Measurements from ENCODE around the gene SURF1. TPM values are rescaled to one million over a fixed set of nuclear protein-coding genes. Genes with fewer than 3 reads are reported as not detected.

Gene SURF1
- total and polyA plus RNA-seq, 12 donors, result 50.9 to 111 (median 72.8) TPM

DNA sequence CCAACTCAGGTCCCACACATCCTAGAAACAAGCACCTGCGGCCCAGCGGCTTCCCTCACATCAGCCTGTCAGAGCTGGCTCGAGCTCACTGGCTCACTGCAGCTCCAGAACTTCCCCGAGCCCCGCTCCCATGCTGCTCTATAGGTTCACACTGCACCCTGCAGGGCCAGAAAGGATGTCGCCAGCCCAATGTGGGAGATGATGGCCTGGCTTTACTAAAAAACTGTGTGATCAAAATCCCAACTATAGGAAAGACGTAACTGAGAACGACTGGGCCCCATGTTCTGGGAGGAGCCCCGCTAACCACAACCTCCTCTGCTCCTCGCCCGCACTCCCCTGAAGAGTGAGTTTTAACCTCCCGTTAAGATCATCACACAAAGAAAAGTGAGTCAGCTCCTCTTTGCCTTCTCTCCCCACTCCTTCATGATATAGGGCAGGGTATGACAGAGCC lies 15.0 kb upstream of the SURF1 start:
- peaks cover 23 to 79% of the 10 kb centered on the region in 2 donors for H3K4me1 ChIP-seq (replicated peaks in 1 of 2)
- H3K36me3 ChIP-seq (replicated peaks in 1 of 2), result peaks cover 0 to 30% of the 10 kb centered on the region in 2 donors
- no peak for DNase-seq
- no peaks in the 10 kb centered on the region for H3K9me3 ChIP-seq (replicated peaks in 1 of 3)
- H3K4me3 ChIP-seq, result no peak overlapping the region
- 54 to 73% (median 66%) methylated on average over 7 to 12 of the region's 12 CpGs for WGBS, 4 donors
- TF ChIP-seq, protein P1, sequence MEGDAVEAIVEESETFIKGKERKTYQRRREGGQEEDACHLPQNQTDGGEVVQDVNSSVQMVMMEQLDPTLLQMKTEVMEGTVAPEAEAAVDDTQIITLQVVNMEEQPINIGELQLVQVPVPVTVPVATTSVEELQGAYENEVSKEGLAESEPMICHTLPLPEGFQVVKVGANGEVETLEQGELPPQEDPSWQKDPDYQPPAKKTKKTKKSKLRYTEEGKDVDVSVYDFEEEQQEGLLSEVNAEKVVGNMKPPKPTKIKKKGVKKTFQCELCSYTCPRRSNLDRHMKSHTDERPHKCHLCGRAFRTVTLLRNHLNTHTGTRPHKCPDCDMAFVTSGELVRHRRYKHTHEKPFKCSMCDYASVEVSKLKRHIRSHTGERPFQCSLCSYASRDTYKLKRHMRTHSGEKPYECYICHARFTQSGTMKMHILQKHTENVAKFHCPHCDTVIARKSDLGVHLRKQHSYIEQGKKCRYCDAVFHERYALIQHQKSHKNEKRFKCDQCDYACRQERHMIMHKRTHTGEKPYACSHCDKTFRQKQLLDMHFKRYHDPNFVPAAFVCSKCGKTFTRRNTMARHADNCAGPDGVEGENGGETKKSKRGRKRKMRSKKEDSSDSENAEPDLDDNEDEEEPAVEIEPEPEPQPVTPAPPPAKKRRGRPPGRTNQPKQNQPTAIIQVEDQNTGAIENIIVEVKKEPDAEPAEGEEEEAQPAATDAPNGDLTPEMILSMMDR (IDR thresholded peaks at IDR 0.05), result no peak
- TF ChIP-seq POLR2A (IDR thresholded peaks at IDR 0.05), result no peak
- H3K27me3 ChIP-seq, result no peaks in the 10 kb centered on the region
- intact Hi-C loops (cut with DNase I), result no loop called here
- peak overlapping the region in 2 of 5 donors; percentile 10 to 28 for H3K27ac ChIP-seq

DNA sequence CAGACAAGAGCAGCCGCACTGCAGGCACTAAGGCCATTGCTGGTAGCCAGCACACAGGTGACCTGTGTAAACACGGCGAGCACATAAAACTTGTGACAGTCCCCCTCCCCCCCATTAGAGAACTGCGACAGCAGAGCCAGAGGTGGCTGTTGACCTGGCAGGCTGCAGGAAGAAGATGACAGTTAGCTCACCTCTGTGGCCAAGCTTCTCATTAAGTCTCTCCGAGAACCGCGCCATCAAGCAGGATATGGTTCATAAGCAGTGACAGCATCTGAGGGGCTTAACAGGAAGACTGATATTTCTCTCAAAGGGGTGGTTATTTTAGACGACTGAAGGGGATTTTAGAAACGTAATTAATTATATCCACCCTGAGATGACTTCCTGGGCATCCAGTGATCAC lies 14.4 kb upstream of the SURF1 start:
- no peak overlapping the region for H3K4me3 ChIP-seq
- intact Hi-C loops (cut with DNase I), result no loop called here
- WGBS, 4 donors, result 74 to 79% (median 76%) methylated on average over 9 of the region's 9 CpGs

DNA sequence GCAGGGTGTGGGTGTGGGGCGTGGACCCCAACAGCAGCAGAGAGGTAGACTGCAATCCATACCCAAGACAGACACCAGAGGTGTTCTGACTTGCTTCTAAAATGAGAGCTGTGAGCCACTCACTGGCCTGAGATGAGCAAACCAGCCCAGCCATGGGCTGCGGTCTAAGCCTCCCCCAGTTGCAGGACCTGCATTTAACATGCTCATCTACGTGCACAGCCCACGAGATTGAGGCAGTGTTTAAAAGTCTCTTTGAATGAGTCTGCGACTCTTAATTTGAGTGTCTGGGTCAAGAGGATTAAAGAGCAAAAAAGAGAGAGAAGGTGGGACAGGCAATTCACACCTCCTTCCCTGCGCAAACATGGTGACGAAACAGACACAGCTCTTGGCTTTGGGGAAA lies 13.6 kb upstream of the SURF1 start:
- TF ChIP-seq, protein P1 (IDR thresholded peaks at IDR 0.05), result no peak
- TF ChIP-seq POLR2A (IDR thresholded peaks at IDR 0.05), result no peak
- Histone ChIP-seq H3K4me1 (replicated peaks in 1 of 2) (peaks cover 23 to 79% of the 10 kb centered on the region in 2 donors), H3K27ac (peak overlapping the region in 1 of 5 donors; percentile 63), H3K9me3 (replicated peaks in 1 of 3) (no peaks in the 10 kb centered on the region), H3K27me3 (no peaks in the 10 kb centered on the region), H3K36me3 (replicated peaks in 1 of 2) (peaks cover 0 to 44% of the 10 kb centered on the region in 2 donors), H3K4me3 (no peak overlapping the region)
- no peak for DNase-seq
- 85 to 91% (median 88%) methylated on average over 6 to 7 of the region's 7 CpGs for WGBS, 4 donors
- intact Hi-C loops (cut with DNase I), result no loop called here

More for the DNA sequence above, 14.4 kb upstream of the SURF1 start:
- Histone ChIP-seq H3K36me3 (replicated peaks in 1 of 2) (peaks cover 0 to 36% of the 10 kb centered on the region in 2 donors), H3K27ac (peak overlapping the region in 2 of 5 donors; percentile 3 to 28), H3K4me1 (replicated peaks in 1 of 2) (peaks cover 23 to 79% of the 10 kb centered on the region in 2 donors), H3K9me3 (replicated peaks in 1 of 3) (no peaks in the 10 kb centered on the region), H3K27me3 (no peaks in the 10 kb centered on the region)
- TF ChIP-seq, protein P1 (IDR thresholded peaks at IDR 0.05), result no peak
- TF ChIP-seq POLR2A (IDR thresholded peaks at IDR 0.05), result no peak
- DNase-seq, result no peak

DNA sequence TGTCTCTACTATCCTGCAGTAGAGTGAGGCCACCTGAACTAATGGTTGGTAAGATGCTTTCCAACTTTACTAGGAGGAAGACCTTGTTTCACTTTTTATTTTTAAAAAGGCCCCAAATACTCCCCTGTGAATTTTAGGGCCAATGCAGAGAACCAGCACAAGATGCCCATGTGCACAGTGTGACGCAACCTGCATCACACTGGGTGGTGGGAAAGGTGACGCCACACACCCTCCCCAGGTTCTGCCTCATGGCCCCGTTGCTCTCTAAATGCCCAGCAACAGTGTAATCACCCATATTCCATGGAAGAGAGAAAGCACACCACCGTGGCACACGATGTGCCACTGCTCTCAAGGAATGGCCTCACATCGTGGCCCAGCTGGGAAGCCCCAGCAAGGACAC lies 13.1 kb upstream of the SURF1 start:
- Histone ChIP-seq H3K27ac (peak overlapping the region in 2 of 5 donors; percentile 63 to 69), H3K4me1 (replicated peaks in 1 of 2) (peaks cover 20 to 76% of the 10 kb centered on the region in 2 donors), H3K27me3 (no peaks in the 10 kb centered on the region), H3K9me3 (replicated peaks in 1 of 3) (no peaks in the 10 kb centered on the region), H3K36me3 (replicated peaks in 1 of 2) (peaks cover 0 to 49% of the 10 kb centered on the region in 2 donors), H3K4me3 (no peak overlapping the region)
- intact Hi-C loops (cut with DNase I), result no loop called here
- DNase-seq, result no peak
- 58 to 76% (median 67%) methylated on average over 6 of the region's 6 CpGs for WGBS, 4 donors
- TF ChIP-seq, protein P1 (IDR thresholded peaks at IDR 0.05), result no peak
- TF ChIP-seq POLR2A (IDR thresholded peaks at IDR 0.05), result no peak
